ENCODE measurements around the gene OTOA. TPM values are rescaled to one million over a fixed set of nuclear protein-coding genes. Genes with fewer than 3 reads are reported as not detected.

The OTOA gene
- polyA plus RNA-seq, 1 donor: 0.13 TPM

GRCh38 chr16:21651515-21651914 is 12.3 kb upstream of the OTOA start:
- no peaks in the 10 kb centered on the region for H3K27me3 ChIP-seq (ENCODE audit: control insufficient read depth, insufficient read depth, low read length)
- WGBS (ENCODE audit: insufficient coverage, low lambda C conversion rate): 80% methylated on average over 2 of the region's 3 CpGs
- no peaks in the 10 kb centered on the region for H3K4me1 ChIP-seq (ENCODE audit: control insufficient read depth, insufficient read depth, low read length)
- peaks cover 26% of the 10 kb centered on the region for H3K36me3 ChIP-seq (ENCODE audit: control insufficient read depth, insufficient read depth, low read length)
- no peak overlapping the region for H3K27ac ChIP-seq (ENCODE audit: low read length)
- no peaks in the 10 kb centered on the region for H3K9me3 ChIP-seq (ENCODE audit: control insufficient read depth, low read depth, low read length)
- no peak overlapping the region for H3K4me3 ChIP-seq (ENCODE audit: low read length)
- DNase-seq: no peak

GRCh38 chr16:21652453-21652852 is 11.3 kb upstream of the OTOA start, which contains the start of gene IGSF6:
TSS of gene IGSF6 (minus strand) at chr16:21652608. CDS start at chr16:21652598, 10 bp downstream.
- Histone ChIP-seq H3K27ac (ENCODE audit: low read length) (no peak within 1 kb of the TSS), H3K27me3 (ENCODE audit: control insufficient read depth, insufficient read depth, low read length) (no peaks in the 10 kb centered on the region), H3K4me1 (ENCODE audit: control insufficient read depth, insufficient read depth, low read length) (no peaks in the 10 kb centered on the region), H3K4me3 (ENCODE audit: low read length) (no peak within 1 kb of the TSS), H3K36me3 (ENCODE audit: control insufficient read depth, insufficient read depth, low read length) (peaks cover 23% of the 10 kb centered on the region), H3K9me3 (ENCODE audit: control insufficient read depth, low read depth, low read length) (no peaks in the 10 kb centered on the region)
- no peak for DNase-seq
- WGBS (ENCODE audit: insufficient coverage, low lambda C conversion rate): 100% methylated on average over 5 of the region's 6 CpGs

DNA sequence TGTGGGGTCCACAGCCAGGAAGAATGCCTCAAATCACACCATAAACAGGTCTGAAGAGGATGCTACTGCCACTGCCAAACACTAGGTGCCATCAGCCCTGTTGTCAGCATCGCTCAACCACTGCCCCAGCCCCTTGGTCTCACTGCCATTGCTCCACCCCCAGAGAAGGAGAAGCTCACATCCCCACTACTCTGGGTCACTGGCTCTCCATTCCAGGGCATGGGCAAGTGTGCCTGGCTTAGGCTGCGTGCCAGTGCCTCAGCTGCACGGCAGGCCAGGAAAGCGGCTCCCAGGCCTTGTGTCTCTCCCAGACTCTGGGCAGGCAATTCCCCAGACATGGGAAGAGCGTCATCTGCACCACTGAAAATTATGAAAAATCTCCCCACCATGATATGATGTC is 10.2 kb upstream of the OTOA start:
- no peak overlapping the region for H3K27ac ChIP-seq (ENCODE audit: low read length)

GRCh38 chr16:21654466-21654865 is 9.3 kb upstream of the OTOA start:
- Histone ChIP-seq H3K27me3 (ENCODE audit: control insufficient read depth, insufficient read depth, low read length) (no peaks in the 10 kb centered on the region), H3K36me3 (ENCODE audit: control insufficient read depth, insufficient read depth, low read length) (peaks cover 25% of the 10 kb centered on the region), H3K4me1 (ENCODE audit: control insufficient read depth, insufficient read depth, low read length) (no peaks in the 10 kb centered on the region), H3K9me3 (ENCODE audit: control insufficient read depth, low read depth, low read length) (no peaks in the 10 kb centered on the region), H3K4me3 (ENCODE audit: low read length) (no peak overlapping the region), H3K27ac (ENCODE audit: low read length) (no peak overlapping the region)
- DNase-seq: no peak
- no CpG with 5 or more reads among the region's 1 CpG for WGBS (ENCODE audit: insufficient coverage, low lambda C conversion rate)

More for the DNA sequence above, 10.2 kb upstream of the OTOA start:
- H3K4me1 ChIP-seq (ENCODE audit: control insufficient read depth, insufficient read depth, low read length): no peaks in the 10 kb centered on the region
- WGBS (ENCODE audit: insufficient coverage, low lambda C conversion rate): no CpG with 5 or more reads among the region's 5 CpGs
- H3K36me3 ChIP-seq (ENCODE audit: control insufficient read depth, insufficient read depth, low read length): peaks cover 27% of the 10 kb centered on the region
- no peaks in the 10 kb centered on the region for H3K9me3 ChIP-seq (ENCODE audit: control insufficient read depth, low read depth, low read length)
- DNase-seq: no peak
- H3K4me3 ChIP-seq (ENCODE audit: low read length): no peak overlapping the region
- H3K27me3 ChIP-seq (ENCODE audit: control insufficient read depth, insufficient read depth, low read length): no peaks in the 10 kb centered on the region

GRCh38 chr16:21654881-21655280 is 8.9 kb upstream of the OTOA start:
- DNase-seq: no peak
- no peaks in the 10 kb centered on the region for H3K9me3 ChIP-seq (ENCODE audit: control insufficient read depth, low read depth, low read length)
- H3K27ac ChIP-seq (ENCODE audit: low read length): no peak overlapping the region
- no CpG with 5 or more reads among the region's 2 CpGs for WGBS (ENCODE audit: insufficient coverage, low lambda C conversion rate)
- H3K36me3 ChIP-seq (ENCODE audit: control insufficient read depth, insufficient read depth, low read length): peaks cover 24% of the 10 kb centered on the region
- H3K27me3 ChIP-seq (ENCODE audit: control insufficient read depth, insufficient read depth, low read length): no peaks in the 10 kb centered on the region
- no peak overlapping the region for H3K4me3 ChIP-seq (ENCODE audit: low read length)
- H3K4me1 ChIP-seq (ENCODE audit: control insufficient read depth, insufficient read depth, low read length): no peaks in the 10 kb centered on the region

DNA sequence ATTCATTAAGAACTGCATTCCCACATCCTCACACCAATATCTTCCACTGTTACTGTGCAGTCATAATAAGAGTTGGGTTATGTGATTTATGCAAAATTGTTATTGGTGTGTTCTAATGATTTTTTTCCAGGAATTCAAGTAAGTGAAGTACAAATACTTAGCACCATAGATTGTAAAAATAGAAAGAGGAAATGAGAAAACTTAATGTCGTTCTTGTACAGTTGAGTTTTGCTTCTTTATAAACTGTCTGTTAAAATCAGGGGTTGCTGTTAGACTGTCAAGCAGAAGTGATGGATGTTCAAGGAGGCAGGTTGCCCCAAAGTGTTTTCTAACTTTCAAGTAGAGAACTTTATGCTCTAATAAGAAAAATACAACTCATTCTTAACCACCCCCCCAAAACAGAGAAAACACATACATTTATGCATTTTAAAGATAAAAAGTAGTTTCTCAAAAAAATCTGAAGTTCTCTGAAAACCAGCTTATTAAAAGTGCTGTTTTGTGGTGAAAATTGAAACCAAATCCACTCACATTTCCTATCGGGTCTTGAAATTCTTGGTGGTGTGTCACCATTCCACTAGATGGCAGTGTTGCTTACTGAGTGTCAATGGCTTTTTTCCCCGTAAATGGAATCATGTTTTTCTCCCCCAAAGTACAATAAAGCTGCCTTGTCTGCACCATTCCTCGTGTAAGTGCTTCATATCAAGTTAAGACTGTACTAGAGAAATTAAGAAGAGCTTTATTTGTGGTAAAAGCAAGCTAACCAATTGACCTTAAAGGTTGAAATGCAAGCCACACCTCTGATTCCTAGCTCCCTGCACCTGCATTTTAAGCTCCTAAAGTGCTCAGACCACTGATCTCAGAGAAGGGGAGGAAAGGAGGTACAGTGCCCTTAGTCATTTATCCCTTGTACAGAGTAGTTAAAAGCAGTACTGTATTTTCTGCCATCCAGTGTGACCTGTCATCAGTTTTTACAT is 6.7 kb upstream of the OTOA start:
- Histone ChIP-seq H3K9me3 (ENCODE audit: control insufficient read depth, low read depth, low read length) (no peaks in the 10 kb centered on the region), H3K36me3 (ENCODE audit: control insufficient read depth, insufficient read depth, low read length) (peaks cover 23% of the 10 kb centered on the region), H3K27ac (ENCODE audit: low read length) (no peak overlapping the region), H3K4me1 (ENCODE audit: control insufficient read depth, insufficient read depth, low read length) (no peaks in the 10 kb centered on the region), H3K27me3 (ENCODE audit: control insufficient read depth, insufficient read depth, low read length) (no peaks in the 10 kb centered on the region), H3K4me3 (ENCODE audit: low read length) (no peak overlapping the region)
- peak; percentile 24 to 37 for DNase-seq
- WGBS (ENCODE audit: insufficient coverage, low lambda C conversion rate): no CpG with 5 or more reads among the region's 4 CpGs

DNA sequence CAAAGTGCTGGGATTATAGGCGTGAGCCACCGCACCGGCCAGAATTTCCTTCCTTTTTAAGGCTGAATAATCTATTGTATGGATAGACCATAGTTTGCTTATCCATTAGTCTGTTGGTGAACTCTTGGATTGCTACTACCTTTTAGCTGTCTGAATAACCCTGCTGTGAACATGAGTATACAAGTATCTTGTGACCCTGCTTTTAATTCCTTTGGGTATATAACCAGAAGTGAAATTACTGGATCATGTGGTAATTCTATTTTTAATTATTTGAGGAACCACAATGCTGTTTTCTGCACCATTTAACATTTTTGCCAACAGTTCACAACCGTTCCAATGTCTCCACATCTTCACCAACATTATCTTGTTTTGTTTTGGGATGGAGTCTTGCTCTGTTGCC is 4.6 kb upstream of the OTOA start:
- Histone ChIP-seq H3K27ac (ENCODE audit: low read length) (no peak overlapping the region), H3K9me3 (ENCODE audit: control insufficient read depth, low read depth, low read length) (no peaks in the 10 kb centered on the region), H3K4me3 (ENCODE audit: low read length) (no peak overlapping the region), H3K36me3 (ENCODE audit: control insufficient read depth, insufficient read depth, low read length) (peaks cover 20% of the 10 kb centered on the region), H3K4me1 (ENCODE audit: control insufficient read depth, insufficient read depth, low read length) (no peaks in the 10 kb centered on the region), H3K27me3 (ENCODE audit: control insufficient read depth, insufficient read depth, low read length) (peaks cover 4% of the 10 kb centered on the region)
- no peak for DNase-seq
- WGBS (ENCODE audit: insufficient coverage, low lambda C conversion rate): 93% methylated on average over 2 of the region's 4 CpGs

GRCh38 chr16:21664801-21665492 is 1.2 kb downstream of the OTOA start:
- Histone ChIP-seq H3K9me3 (ENCODE audit: control insufficient read depth, low read depth, low read length) (no peaks in the 10 kb centered on the region), H3K27me3 (ENCODE audit: control insufficient read depth, insufficient read depth, low read length) (peaks cover 9% of the 10 kb centered on the region), H3K27ac (ENCODE audit: low read length) (no peak overlapping the region), H3K36me3 (ENCODE audit: control insufficient read depth, insufficient read depth, low read length) (no peaks in the 10 kb centered on the region), H3K4me1 (ENCODE audit: control insufficient read depth, insufficient read depth, low read length) (no peaks in the 10 kb centered on the region), H3K4me3 (ENCODE audit: low read length) (no peak overlapping the region)
- WGBS (ENCODE audit: insufficient coverage, low lambda C conversion rate): no CpG with 5 or more reads among the region's 10 CpGs
- no peak for DNase-seq

- WGBS (ENCODE audit: insufficient coverage, low lambda C conversion rate): no CpG with 5 or more reads among the region's 3 CpGs
- H3K4me3 ChIP-seq (ENCODE audit: low read length): no peak overlapping the region
- H3K27ac ChIP-seq (ENCODE audit: low read length): no peak overlapping the region
- H3K36me3 ChIP-seq (ENCODE audit: control insufficient read depth, insufficient read depth, low read length): no peaks in the 10 kb centered on the region
- no peaks in the 10 kb centered on the region for H3K4me1 ChIP-seq (ENCODE audit: control insufficient read depth, insufficient read depth, low read length)
- H3K27me3 ChIP-seq (ENCODE audit: control insufficient read depth, insufficient read depth, low read length): peaks cover 9% of the 10 kb centered on the region
- H3K9me3 ChIP-seq (ENCODE audit: control insufficient read depth, low read depth, low read length): no peaks in the 10 kb centered on the region
- no peak for DNase-seq
These were observed 3.0 kb downstream of the OTOA start for GRCh38 chr16:21666772-21667171.

DNA sequence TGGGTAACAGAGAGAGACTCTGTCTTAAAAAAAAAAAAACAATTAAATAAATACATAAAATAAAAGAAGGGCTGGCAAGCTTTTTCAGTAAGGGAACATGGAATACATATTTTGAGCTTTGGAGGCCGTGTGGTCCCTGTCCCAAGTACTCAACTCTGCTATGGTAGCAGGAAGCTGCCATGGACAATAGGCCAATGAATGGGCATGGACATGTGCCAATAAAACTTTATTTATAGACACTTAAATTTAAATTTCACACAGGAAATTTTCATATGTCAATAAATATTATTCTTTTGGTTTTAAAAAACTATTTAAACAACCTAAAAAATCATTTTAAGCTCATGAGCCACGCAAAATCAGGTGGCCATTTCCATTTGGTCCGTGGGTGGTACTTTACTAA is 3.8 kb downstream of the OTOA start:
- Histone ChIP-seq H3K36me3 (ENCODE audit: control insufficient read depth, insufficient read depth, low read length) (no peaks in the 10 kb centered on the region), H3K27me3 (ENCODE audit: control insufficient read depth, insufficient read depth, low read length) (peaks cover 9% of the 10 kb centered on the region), H3K27ac (ENCODE audit: low read length) (no peak overlapping the region), H3K4me1 (ENCODE audit: control insufficient read depth, insufficient read depth, low read length) (no peaks in the 10 kb centered on the region), H3K4me3 (ENCODE audit: low read length) (no peak overlapping the region), H3K9me3 (ENCODE audit: control insufficient read depth, low read depth, low read length) (no peaks in the 10 kb centered on the region)
- WGBS (ENCODE audit: insufficient coverage, low lambda C conversion rate): 80% methylated on average over 1 of the region's 3 CpGs
- DNase-seq: no peak
